Right forelimb (tissue), 1 donor: ENCODE results near the gene IER5L.
"Not testable (repeated sequence)": the region's sequence is repeated elsewhere in the genome, so short reads cannot be mapped to it uniquely, and the experiment has no call there.

Experiments used
- DNase-seq: peaks from one replicate; pipeline ENCODE4 v3.0.0-alpha.2; 2018

IER5L gene

GRCh38 chr9:129178568-129179382 is 714 bp upstream of the IER5L start:
- no peak for DNase-seq

DNA sequence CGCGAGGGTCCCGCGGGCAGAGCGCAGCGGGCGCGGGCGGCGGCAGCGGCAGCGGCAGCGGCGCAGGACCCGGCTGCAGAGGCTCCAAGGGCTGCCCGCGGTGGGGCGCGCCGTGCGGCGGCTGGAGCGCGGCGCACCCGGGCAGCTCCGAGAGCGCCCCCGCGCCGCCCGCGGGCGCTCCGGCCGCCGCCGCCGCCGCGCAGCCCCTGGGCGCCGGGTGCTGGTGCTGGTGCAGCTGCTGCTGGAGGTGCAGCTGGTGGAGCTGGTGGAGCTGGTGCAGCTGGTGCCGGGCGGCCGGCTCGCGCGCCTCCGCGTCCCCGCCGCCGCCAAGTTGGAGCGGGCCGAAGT is 644 bp downstream of the IER5L start:
- no peak for DNase-seq

- DNase-seq = peak; percentile 68
Observed at GRCh38 chr9:129176701-129177442, 1.2 kb downstream of the IER5L start.

GRCh38 chr9:129175825-129176633 is 2.0 kb downstream of the IER5L start:
- peak; percentile 91 for DNase-seq

GRCh38 chr9:129175515-129175824 is 2.6 kb downstream of the IER5L start:
- no peak for DNase-seq

DNA sequence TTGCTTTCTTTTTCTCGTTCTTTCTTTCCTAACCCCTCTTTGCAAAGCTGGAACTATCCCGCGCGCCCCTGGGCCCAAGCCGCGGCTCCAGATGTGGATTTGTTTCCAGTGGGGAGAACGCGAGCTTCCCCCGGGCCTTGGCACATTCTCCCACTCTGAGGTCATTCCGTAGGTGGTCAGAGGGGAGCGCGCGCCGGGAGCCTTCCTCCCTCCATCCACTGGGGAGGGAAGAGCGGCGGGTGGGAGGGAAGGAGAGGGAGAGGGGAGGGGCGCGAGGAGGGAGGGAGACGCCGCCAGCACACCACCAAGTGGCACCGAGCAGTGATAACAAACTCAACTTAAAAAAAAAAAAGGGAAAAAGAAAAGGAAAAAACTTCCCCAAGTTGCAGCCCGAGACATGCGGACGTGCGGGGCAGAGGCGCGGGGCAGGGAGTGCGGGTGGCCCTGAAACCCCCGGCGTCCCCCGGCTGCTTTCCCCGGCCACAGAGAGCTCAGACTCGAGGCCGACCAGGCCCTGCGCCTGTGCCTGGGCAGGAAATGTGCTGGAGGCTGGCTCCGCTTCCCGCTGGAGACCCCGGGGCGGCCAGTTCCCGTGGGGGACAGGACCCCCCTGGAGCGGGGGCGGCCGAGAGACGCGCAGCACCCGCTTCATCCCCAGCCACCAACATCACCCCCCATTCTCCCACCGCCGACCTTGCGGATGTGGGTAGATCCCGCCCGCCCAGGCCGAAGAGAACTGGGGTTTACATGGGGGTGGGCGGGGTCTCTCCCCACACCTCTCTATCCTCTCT is 3.1 kb downstream of the IER5L start:
- DNase-seq = peak; percentile 85

- DNase-seq = peak; percentile 94
Observed at GRCh38 chr9:129174102-129174723, 3.8 kb downstream of the IER5L start.

DNA sequence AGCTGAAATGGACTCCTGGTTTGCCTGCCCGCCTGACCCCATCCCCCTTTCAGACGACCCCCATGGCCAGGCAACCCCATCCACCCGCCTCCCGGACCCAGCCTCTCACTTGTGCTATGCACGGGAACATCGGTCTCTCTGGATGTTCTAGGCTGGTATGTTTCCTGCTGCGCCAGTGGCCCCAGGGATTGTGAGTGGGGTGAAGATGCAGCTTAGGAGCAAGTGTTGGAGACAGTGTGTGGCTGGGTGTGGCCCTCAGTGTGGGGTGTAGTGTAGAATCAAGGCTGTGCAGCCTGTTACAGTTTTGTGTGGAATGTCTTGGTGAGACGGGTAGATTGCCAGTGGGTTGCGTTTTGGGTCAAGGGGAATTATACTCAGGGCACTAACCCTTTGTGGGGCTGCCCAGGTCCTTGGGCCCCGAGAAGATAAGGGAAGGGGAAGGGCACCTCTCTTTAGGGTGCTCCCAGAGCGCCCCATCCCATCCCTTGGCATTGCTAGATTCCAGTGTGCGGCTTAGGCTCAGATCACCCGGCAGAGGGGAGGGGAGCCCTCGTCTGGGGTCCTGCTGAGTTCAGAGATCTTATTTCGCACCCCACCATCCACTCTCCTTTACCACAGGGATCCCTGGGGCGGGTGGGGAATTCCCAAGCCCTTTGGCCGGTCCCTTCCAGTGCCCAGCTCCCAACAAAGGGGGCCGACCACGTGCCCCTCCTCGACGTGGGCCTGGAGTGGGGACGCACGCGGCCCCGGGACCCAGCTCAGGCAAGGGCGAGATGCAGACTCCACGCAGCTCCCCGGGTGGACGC is 4.6 kb downstream of the IER5L start:
- DNase-seq = no peak

DNA sequence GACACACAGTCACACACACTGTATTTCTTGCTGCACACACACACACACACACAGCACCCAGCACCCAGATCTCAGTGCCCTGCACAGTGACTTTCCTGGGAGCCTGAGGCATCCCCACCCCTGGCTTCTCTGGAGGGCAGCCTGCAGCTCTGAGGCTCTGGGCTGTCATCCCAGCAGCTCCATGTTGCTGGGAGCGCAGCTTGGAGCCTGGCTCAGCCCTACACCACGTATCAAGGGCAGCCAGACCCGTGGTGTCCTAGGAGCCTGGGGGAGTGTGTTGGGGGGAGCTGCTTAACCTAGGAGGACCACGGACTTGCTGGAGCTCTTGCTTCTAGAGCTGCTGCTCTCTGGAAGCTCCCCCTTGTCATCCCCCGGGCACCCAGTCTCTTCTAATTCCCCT is 5.2 kb downstream of the IER5L start:
- DNase-seq = no peak

- no peak for DNase-seq
Observed at GRCh38 chr9:129171993-129172751, 5.9 kb downstream of the IER5L start.

DNA sequence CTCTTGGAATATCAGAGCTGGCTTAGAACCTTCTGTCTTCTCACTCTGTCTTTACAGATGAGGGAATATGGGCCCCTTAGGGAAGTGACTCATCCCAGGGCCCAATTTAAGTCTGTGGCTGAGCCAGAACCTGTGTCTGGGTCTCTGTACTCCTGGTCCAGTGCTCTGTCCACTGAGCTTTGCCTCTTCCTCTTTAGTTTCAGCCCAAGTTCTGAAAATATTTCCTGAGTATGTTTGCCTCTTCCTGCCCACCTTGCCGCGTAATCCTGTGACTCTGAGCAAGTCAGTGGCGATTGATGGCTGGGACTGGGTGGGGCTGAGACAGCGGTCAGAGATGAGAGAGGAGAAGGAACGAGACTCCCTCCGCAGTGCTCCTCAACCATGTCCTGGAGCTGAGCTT is 7.8 kb downstream of the IER5L start:
- no peak for DNase-seq

- peak; percentile 72 for DNase-seq
Observed at GRCh38 chr9:129166623-129167557, 11.2 kb downstream of the IER5L start.

GRCh38 chr9:129165198-129165597 is 12.9 kb downstream of the IER5L start:
- DNase-seq = no peak

DNA sequence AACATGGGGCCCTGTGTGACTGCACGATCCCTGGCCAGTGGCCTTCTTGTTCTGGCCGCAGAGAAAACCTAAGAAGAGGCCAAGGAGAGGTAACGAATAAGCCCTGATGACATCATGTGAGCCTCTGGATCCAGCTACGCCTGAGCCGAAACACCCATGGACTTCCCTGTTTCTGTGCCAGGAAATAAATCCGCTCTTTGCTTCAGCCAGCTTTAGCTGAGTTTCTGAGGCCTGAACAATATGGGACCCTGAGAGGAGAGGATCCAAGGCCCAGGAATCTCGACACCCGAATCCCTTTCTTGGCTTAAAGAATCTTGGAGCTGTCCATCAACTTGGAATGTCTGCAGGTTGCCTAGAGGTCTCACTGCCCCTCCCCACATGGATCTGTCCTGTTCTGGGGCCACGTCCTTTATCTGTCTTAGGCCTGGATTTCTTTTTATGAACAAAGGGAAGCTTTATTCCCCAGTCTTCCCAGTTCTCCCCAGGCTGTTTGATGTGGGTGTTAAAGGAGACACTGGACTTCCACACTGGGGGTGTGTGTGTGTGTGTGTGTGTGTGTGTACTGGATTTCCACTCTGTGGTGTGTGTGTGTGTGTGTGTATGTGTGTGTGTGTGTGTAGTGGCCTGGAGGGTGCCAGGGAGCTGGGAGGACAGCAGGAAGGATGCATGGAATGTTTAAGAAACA is 13.7 kb downstream of the IER5L start:
- DNase-seq = peak; percentile 78

DNA sequence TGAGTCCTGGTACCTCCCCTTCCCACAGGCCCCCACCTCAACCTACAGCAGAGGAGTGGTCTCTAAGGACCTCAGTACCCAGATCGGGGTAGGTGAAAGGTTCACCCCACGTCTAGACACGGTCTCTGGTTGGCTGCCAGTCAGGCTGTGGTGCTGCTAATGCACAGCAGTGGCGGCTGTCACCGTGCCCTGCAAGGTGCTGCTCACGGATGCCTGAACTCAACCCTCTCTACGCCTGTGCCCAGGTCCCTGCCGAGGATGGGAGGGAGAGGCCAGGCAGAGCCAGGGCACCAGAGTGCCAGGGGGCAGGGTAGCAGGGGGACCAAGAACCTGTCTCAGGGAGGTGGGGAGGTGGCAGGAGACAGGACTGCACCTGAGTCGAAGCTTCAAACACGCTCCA is 14.3 kb downstream of the IER5L start:
- no peak for DNase-seq

- not testable (repeated sequence) for DNase-seq
Observed at GRCh38 chr9:129163198-129163670, 14.8 kb downstream of the IER5L start.

DNA sequence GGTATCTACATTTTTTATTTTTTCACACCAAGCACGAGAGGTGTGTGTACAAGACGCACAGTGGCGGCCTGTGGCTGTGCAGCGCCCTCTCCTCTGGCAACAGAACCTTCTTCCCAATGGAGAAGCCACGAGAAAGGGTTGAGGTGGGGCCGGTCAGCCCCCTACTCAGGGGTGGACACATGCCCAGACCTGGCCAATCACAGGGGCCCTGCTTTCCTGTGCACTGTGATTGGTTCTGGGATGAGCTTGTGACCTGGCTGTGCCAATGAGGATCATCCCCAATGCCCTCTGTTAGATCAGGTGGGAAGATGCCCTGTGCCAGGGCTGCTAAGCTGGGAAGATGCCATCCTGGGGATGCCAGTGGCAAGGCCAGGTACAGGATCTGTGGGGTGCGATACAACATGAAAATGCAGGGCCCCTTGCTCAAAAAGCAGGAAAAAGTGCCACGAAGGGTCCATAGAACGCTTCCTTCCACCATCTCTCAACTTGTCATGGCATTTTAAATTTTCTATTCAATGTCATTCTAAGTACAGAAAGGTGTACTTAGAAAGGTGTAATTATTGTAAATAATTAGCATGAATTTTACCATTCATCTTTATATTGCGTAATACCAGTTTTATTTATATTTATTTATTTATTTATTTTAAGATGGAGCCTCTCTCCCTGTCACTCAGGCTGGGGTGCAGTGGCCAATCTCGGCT is 15.4 kb downstream of the IER5L start:
- DNase-seq = no peak

DNA sequence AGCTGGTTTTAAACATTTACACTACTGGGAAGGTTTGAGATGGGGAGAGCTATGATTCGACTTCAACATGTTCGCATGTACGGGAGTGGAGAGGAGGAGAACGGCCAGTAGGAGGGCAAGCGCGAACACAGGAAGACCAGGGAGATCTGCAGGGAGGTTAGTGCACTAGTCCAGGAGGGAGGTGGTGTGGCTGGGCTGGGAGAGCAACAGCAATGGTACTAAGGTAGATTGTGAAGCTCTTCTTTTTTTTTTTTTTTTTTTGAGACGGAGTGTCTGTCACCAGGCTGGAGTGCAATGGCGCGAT is 16.6 kb downstream of the IER5L start:
- DNase-seq = no peak
